NCI-H1436 treated with DMSO at 0.1 percent for 48 hours (cell line): Measurements from ENCODE around the gene LCN6.
"Not testable (repeated sequence)": the region's sequence is repeated elsewhere in the genome, so short reads cannot be mapped to it uniquely, and the experiment has no call there.

Experiments used
- DNase-seq: peaks from one replicate; lab custom pipeline; 2025; lab: John Stamatoyannopoulos, UW

Gene LCN6

GRCh38 chr9:136748201-136748600, at the start of gene LCN6:
LCN6 (minus strand) TSS chr9:136748525; CDS start chr9:136748483, 42 bp downstream.
- no peak for DNase-seq

GRCh38 chr9:136796775-136797347, 48.5 kb upstream of the LCN6 start:
- DNase-seq = not testable (repeated sequence)

- no peak for DNase-seq
Observed at GRCh38 chr9:136796238-136796774, 48.0 kb upstream of the LCN6 start, which contains the start of gene CCDC183. CCDC183 (plus strand) TSS chr9:136796338; CDS start chr9:136796398, 60 bp downstream.

GRCh38 chr9:136795000-136795348, 46.6 kb upstream of the LCN6 start:
- DNase-seq = no peak

- no peak for DNase-seq
Observed at GRCh38 chr9:136794281-136794999, 46.1 kb upstream of the LCN6 start.

GRCh38 chr9:136793086-136793946, 45.0 kb upstream of the LCN6 start:
- DNase-seq = no peak

GRCh38 chr9:136792321-136793085, 44.2 kb upstream of the LCN6 start:
- DNase-seq = no peak

- DNase-seq = no peak
Observed at GRCh38 chr9:136791516-136792276, 43.4 kb upstream of the LCN6 start.

- DNase-seq = peak; percentile 97
Observed at GRCh38 chr9:136790640-136791515, 42.6 kb upstream of the LCN6 start, which contains the start of gene TMEM141. TMEM141 (plus strand) TSS chr9:136791344; CDS start chr9:136791371, 27 bp downstream.

- no peak for DNase-seq
Observed at GRCh38 chr9:136789523-136789937, 41.2 kb upstream of the LCN6 start.

GRCh38 chr9:136788644-136789522, 40.6 kb upstream of the LCN6 start:
- DNase-seq = not testable (repeated sequence)

- no peak for DNase-seq
Observed at GRCh38 chr9:136787690-136788400, 39.5 kb upstream of the LCN6 start.

- DNase-seq = not testable (repeated sequence)
Observed at GRCh38 chr9:136786983-136787382, 38.7 kb upstream of the LCN6 start.

- DNase-seq = no peak
Observed at GRCh38 chr9:136786451-136786850, 38.1 kb upstream of the LCN6 start.

GRCh38 chr9:136785565-136786355, 37.4 kb upstream of the LCN6 start:
- DNase-seq = not testable (repeated sequence)

- no peak for DNase-seq
Observed at GRCh38 chr9:136784997-136785361, 36.7 kb upstream of the LCN6 start.

GRCh38 chr9:136784249-136784996, 36.1 kb upstream of the LCN6 start:
- no peak for DNase-seq
